Skeletal muscle satellite cell (primary cell): ENCODE results near the gene CXorf38. TPM values are rescaled to one million over a fixed set of nuclear protein-coding genes. Genes with fewer than 3 reads are reported as not detected.
A peak's percentile ranks its signal among the peaks of the same experiment; 100 is the strongest.

Experiments used
- H3K27me3 ChIP-seq: 2 replicates; pipeline ENCODE4 v1.7.0; 2013; ENCODE audit warnings: low read length; ENCODE audit not compliant: control insufficient read depth, insufficient read depth
- H3K36me3 ChIP-seq: 2 replicates; pipeline ENCODE4 v1.7.0; 2013; ENCODE audit warnings: mild to moderate bottlenecking, control low read depth, low read length; ENCODE audit not compliant: insufficient read depth
- H3K4me1 ChIP-seq: 2 replicates; pipeline ENCODE4 v1.7.0; 2013; ENCODE audit warnings: low read length; ENCODE audit not compliant: control insufficient read depth, insufficient read depth
- H3K4me2 ChIP-seq: 2 replicates; pipeline ENCODE4 v1.7.0; 2013; ENCODE audit warnings: mild to moderate bottlenecking, low read length
- H3K4me3 ChIP-seq: 2 replicates; pipeline ENCODE4 v1.7.0; 2013; ENCODE audit warnings: low read length
- H3K9ac ChIP-seq: 2 replicates; pipeline ENCODE4 v1.7.0; 2013; ENCODE audit warnings: mild to moderate bottlenecking, low read depth, low read length, moderate library complexity
- H3K9me3 ChIP-seq: replicated peaks from 2 replicates; pipeline ENCODE4 v1.7.0; 2013; ENCODE audit warnings: mild to moderate bottlenecking, control low read depth, low read length
- total RNA-seq: library from RNA; depleted of rRNA; stranded (reverse); fragments of >200 nt; gene quantifications from 2 replicates; pipeline ENCODE4 v1.2.3, GENCODE V29; 2012; rRNA removed

Gene CXorf38
- total RNA-seq = 15.7 and 17.2 TPM in 2 replicates

GRCh38 chrX:40647307-40648197 is at the start of gene CXorf38:
Gene CXorf38 (minus strand): TSS chrX:40647561. CDS start chrX:40647520, 41 bp downstream.
- H3K4me3 ChIP-seq = peak within 1 kb of the TSS; percentile 90
- no peaks in the 10 kb centered on the region for H3K36me3 ChIP-seq
- peaks cover 14% of the 10 kb centered on the region for H3K4me1 ChIP-seq
- H3K9me3 ChIP-seq = no peaks in the 10 kb centered on the region
- H3K9ac ChIP-seq = peak within 1 kb of the TSS; percentile 81
- peak within 1 kb of the TSS; percentile 79 for H3K4me2 ChIP-seq
- H3K27me3 ChIP-seq = no peaks in the 10 kb centered on the region

GRCh38 chrX:40694802-40695201 is 47.4 kb upstream of the CXorf38 start:
- H3K36me3 ChIP-seq = peaks cover 13% of the 10 kb centered on the region
- no peak overlapping the region for H3K9ac ChIP-seq
- no peak overlapping the region for H3K4me3 ChIP-seq
- H3K4me1 ChIP-seq = no peaks in the 10 kb centered on the region
- no peak overlapping the region for H3K4me2 ChIP-seq
- H3K27me3 ChIP-seq = peaks cover 4% of the 10 kb centered on the region
- H3K9me3 ChIP-seq = no peaks in the 10 kb centered on the region

GRCh38 chrX:40688929-40689328 is 41.6 kb upstream of the CXorf38 start:
- Histone ChIP-seq H3K9me3 (no peaks in the 10 kb centered on the region), H3K27me3 (peaks cover 9% of the 10 kb centered on the region), H3K4me1 (no peaks in the 10 kb centered on the region), H3K9ac (no peak overlapping the region), H3K4me3 (no peak overlapping the region), H3K4me2 (no peak overlapping the region), H3K36me3 (peaks cover 20% of the 10 kb centered on the region)

- Histone ChIP-seq H3K27me3 (peaks cover 9% of the 10 kb centered on the region), H3K36me3 (peaks cover 16% of the 10 kb centered on the region)
Observed at GRCh38 chrX:40687169-40687568, 39.8 kb upstream of the CXorf38 start.

GRCh38 chrX:40685362-40685918 is 38.1 kb upstream of the CXorf38 start:
- Histone ChIP-seq H3K4me1 (no peaks in the 10 kb centered on the region), H3K4me2 (no peak overlapping the region), H3K9ac (no peak overlapping the region), H3K4me3 (no peak overlapping the region), H3K27me3 (peaks cover 9% of the 10 kb centered on the region), H3K9me3 (no peaks in the 10 kb centered on the region), H3K36me3 (peaks cover 16% of the 10 kb centered on the region)

More at GRCh38 chrX:40687169-40687568, 39.8 kb upstream of the CXorf38 start:
- H3K9me3 ChIP-seq = no peaks in the 10 kb centered on the region
- no peak overlapping the region for H3K4me2 ChIP-seq
- no peak overlapping the region for H3K9ac ChIP-seq
- no peak overlapping the region for H3K4me3 ChIP-seq
- H3K4me1 ChIP-seq = no peaks in the 10 kb centered on the region

GRCh38 chrX:40684092-40684491 is 36.7 kb upstream of the CXorf38 start:
- Histone ChIP-seq H3K4me1 (no peaks in the 10 kb centered on the region), H3K4me2 (no peak overlapping the region), H3K36me3 (peaks cover 25% of the 10 kb centered on the region), H3K4me3 (no peak overlapping the region), H3K9ac (no peak overlapping the region), H3K9me3 (no peaks in the 10 kb centered on the region), H3K27me3 (peaks cover 4% of the 10 kb centered on the region)

GRCh38 chrX:40683245-40683644 is 35.9 kb upstream of the CXorf38 start:
- Histone ChIP-seq H3K4me2 (no peak overlapping the region), H3K4me1 (no peaks in the 10 kb centered on the region), H3K36me3 (peaks cover 22% of the 10 kb centered on the region), H3K27me3 (peaks cover 4% of the 10 kb centered on the region), H3K4me3 (no peak overlapping the region), H3K9ac (no peak overlapping the region), H3K9me3 (no peaks in the 10 kb centered on the region)

GRCh38 chrX:40671126-40671525 is 23.8 kb upstream of the CXorf38 start:
- Histone ChIP-seq H3K4me3 (no peak overlapping the region), H3K9ac (no peak overlapping the region), H3K27me3 (no peaks in the 10 kb centered on the region), H3K4me2 (no peak overlapping the region), H3K36me3 (peaks cover 28% of the 10 kb centered on the region), H3K4me1 (no peaks in the 10 kb centered on the region), H3K9me3 (no peaks in the 10 kb centered on the region)

- peaks cover 11% of the 10 kb centered on the region for H3K36me3 ChIP-seq
- no peaks in the 10 kb centered on the region for H3K27me3 ChIP-seq
- no peaks in the 10 kb centered on the region for H3K4me1 ChIP-seq
Observed at GRCh38 chrX:40663880-40664630, 16.7 kb upstream of the CXorf38 start.

GRCh38 chrX:40663078-40663740 is 15.8 kb upstream of the CXorf38 start:
- Histone ChIP-seq H3K9me3 (no peaks in the 10 kb centered on the region), H3K9ac (no peak overlapping the region), H3K4me2 (no peak overlapping the region), H3K36me3 (peaks cover 11% of the 10 kb centered on the region), H3K4me1 (no peaks in the 10 kb centered on the region), H3K27me3 (no peaks in the 10 kb centered on the region), H3K4me3 (no peak overlapping the region)

More at GRCh38 chrX:40663880-40664630, 16.7 kb upstream of the CXorf38 start:
- no peak overlapping the region for H3K4me3 ChIP-seq
- H3K9ac ChIP-seq = no peak overlapping the region
- no peak overlapping the region for H3K4me2 ChIP-seq
- no peaks in the 10 kb centered on the region for H3K9me3 ChIP-seq

- no peaks in the 10 kb centered on the region for H3K9me3 ChIP-seq
- H3K4me2 ChIP-seq = no peak overlapping the region
- no peak overlapping the region for H3K4me3 ChIP-seq
- no peaks in the 10 kb centered on the region for H3K4me1 ChIP-seq
- no peaks in the 10 kb centered on the region for H3K27me3 ChIP-seq
- H3K9ac ChIP-seq = no peak overlapping the region
- H3K36me3 ChIP-seq = peaks cover 11% of the 10 kb centered on the region
Observed at GRCh38 chrX:40661489-40661888, 14.1 kb upstream of the CXorf38 start.
